CD8-positive, alpha-beta memory T cell (primary cell): ENCODE measurements around the gene ABR. TPM values are rescaled to one million over a fixed set of nuclear protein-coding genes. Genes with fewer than 3 reads are reported as not detected.
"Not testable (repeated sequence)": the region's sequence is repeated elsewhere in the genome, so short reads cannot be mapped to it uniquely, and the experiment has no call there.

Source experiments
- CTCF ChIA-PET: fragments of 350-600 bp; sonication (Branson Sonifier 250); formaldehyde crosslinking; loops from one replicate; lab custom pipeline; 2021; ENCODE audit warnings: antibody characterized with exemption; lab: Charles Lee
- POLR2A ChIA-PET: fragments of 350-600 bp; sonication (Branson Sonifier 250); formaldehyde crosslinking; loops from one replicate; lab custom pipeline; 2021; ENCODE audit warnings: antibody characterized with exemption; lab: Charles Lee
- DNase-seq, 5 donors: peaks; one replicate each; pipeline versions ENCODE4 v3.0.0 to v3.0.0-alpha.2; 2020 to 2022; ENCODE audit warnings: mixed read lengths in 1 of 5
- H3K27ac ChIP-seq: one replicate; pipeline ENCODE4 v1.7.0; 2013; ENCODE audit warnings: low read depth, mild to moderate bottlenecking, low read length, moderate library complexity
- H3K27me3 ChIP-seq: 2 replicates; pipeline ENCODE4 v1.7.0; 2013; ENCODE audit warnings: low read length, mild to moderate bottlenecking; ENCODE audit not compliant: insufficient read depth, poor library complexity, severe bottlenecking
- H3K36me3 ChIP-seq: 2 replicates; pipeline ENCODE4 v1.7.0; 2013; ENCODE audit warnings: mild to moderate bottlenecking, low read length, moderate library complexity; ENCODE audit not compliant: insufficient read depth
- H3K4me1 ChIP-seq: 2 replicates; pipeline ENCODE4 v1.7.0; 2013; ENCODE audit warnings: mild to moderate bottlenecking, low read length, moderate library complexity; ENCODE audit not compliant: insufficient read depth
- H3K4me3 ChIP-seq: 2 replicates; pipeline ENCODE4 v1.7.0; 2013; ENCODE audit warnings: mild to moderate bottlenecking, low read length
- H3K9me3 ChIP-seq: 2 replicates; pipeline ENCODE4 v1.7.0; 2013; ENCODE audit warnings: mild to moderate bottlenecking, low read length
- H3K27ac Mint-ChIP-seq, 8 donors: one replicate each; pipeline ENCODE4 v1.8.0; 2020 to 2021; ENCODE audit warnings: mixed read lengths in 8 of 8, mild to moderate bottlenecking in 6 of 8, inconsistent platforms in 3 of 8, moderate library complexity in 3 of 8
- H3K27me3 Mint-ChIP-seq, 2 donors: one replicate each; pipeline ENCODE4 v1.8.0; 2020 to 2021; ENCODE audit warnings: mixed read lengths in 2 of 2, mild to moderate bottlenecking in 1 of 2, moderate library complexity in 1 of 2
- H3K36me3 Mint-ChIP-seq, 3 donors: one replicate each; pipeline ENCODE4 v1.8.0; 2020 to 2021; ENCODE audit warnings: mixed read lengths in 3 of 3, inconsistent platforms in 1 of 3, mild to moderate bottlenecking in 1 of 3
- H3K4me1 Mint-ChIP-seq, 3 donors: one replicate each; pipeline ENCODE4 v1.8.0; 2020 to 2021; ENCODE audit warnings: mixed read lengths in 3 of 3, inconsistent platforms in 1 of 3, mild to moderate bottlenecking in 1 of 3
- H3K4me3 Mint-ChIP-seq, 7 donors: one replicate each; pipeline ENCODE4 v1.8.0; 2020 to 2021; ENCODE audit warnings: mixed read lengths in 7 of 7, mild to moderate bottlenecking in 6 of 7, moderate library complexity in 4 of 7, inconsistent platforms in 2 of 7
- H3K9me3 Mint-ChIP-seq, 5 donors: one replicate each; pipeline ENCODE4 v1.8.0; 2020 to 2022; ENCODE audit warnings: mixed read lengths in 5 of 5, mild to moderate bottlenecking in 3 of 5, moderate library complexity in 2 of 5, inconsistent platforms in 1 of 5
- polyA plus RNA-seq: library from polyadenylated mRNA; unstranded; fragments of 300-500 nt; fragmentation: Illumina TruSeq; gene quantifications from one replicate; pipeline ENCODE4 v1.2.3, GENCODE V29; 2021
- total RNA-seq, 2 experiments: library from RNA; stranded (reverse); gene quantifications; one replicate each; pipeline ENCODE4 v1.2.3, GENCODE V29; 2021

Gene ABR
- total and polyA plus RNA-seq, 3 experiments from 2014 or later = 26.9 to 60.8 (median 60.4) TPM

GRCh38 chr17:1077581-1077985 is 102.2 kb downstream of the ABR start:
- no peak overlapping the region for H3K4me3 ChIP-seq
- no peak for DNase-seq
- H3K36me3 ChIP-seq = peaks cover 6% of the 10 kb centered on the region
- Mint-ChIP-seq H3K36me3 (peaks cover 0 to 72% (median 3%) of the 10 kb centered on the region in 3 donors), H3K4me3 (no peak overlapping the region), H3K4me1 (peaks cover 0 to 6% (median 0%) of the 10 kb centered on the region in 3 donors), H3K27ac (peak overlapping the region in 1 of 8 donors; percentile 64), H3K27me3 (no peaks in the 10 kb centered on the region), H3K9me3 (no peaks in the 10 kb centered on the region)
- ChIA-PET CTCF (no interaction called here), POLR2A (no interaction called here)
- H3K27ac ChIP-seq = no peak overlapping the region
- no peaks in the 10 kb centered on the region for H3K9me3 ChIP-seq
- H3K27me3 ChIP-seq = no peaks in the 10 kb centered on the region
- H3K4me1 ChIP-seq = no peaks in the 10 kb centered on the region

DNA sequence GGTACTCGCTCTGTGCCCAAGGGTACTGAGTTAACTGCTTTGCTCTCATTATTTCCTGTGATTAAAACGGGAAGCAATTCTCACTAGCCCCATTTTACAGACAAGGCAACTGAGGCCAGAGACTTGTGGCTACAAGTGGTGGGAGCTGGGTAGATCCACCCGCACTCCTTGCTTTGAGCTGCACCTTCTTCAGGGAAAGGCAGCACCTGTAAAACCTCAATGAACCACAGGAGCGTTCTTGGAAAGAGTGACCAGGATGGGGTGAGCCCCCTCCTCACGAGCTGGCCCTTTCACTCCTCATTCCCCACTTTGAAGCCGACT is 102.8 kb downstream of the ABR start:
- Histone ChIP-seq H3K4me3 (no peak overlapping the region), H3K36me3 (peaks cover 2% of the 10 kb centered on the region), H3K4me1 (no peaks in the 10 kb centered on the region), H3K9me3 (no peaks in the 10 kb centered on the region), H3K27me3 (no peaks in the 10 kb centered on the region), H3K27ac (no peak overlapping the region)
- Mint-ChIP-seq H3K9me3 (no peaks in the 10 kb centered on the region), H3K4me1 (peaks cover 0 to 6% (median 0%) of the 10 kb centered on the region in 3 donors), H3K27ac (peak overlapping the region in 1 of 8 donors; percentile 39), H3K27me3 (no peaks in the 10 kb centered on the region), H3K4me3 (no peak overlapping the region), H3K36me3 (peaks cover 0 to 70% (median 3%) of the 10 kb centered on the region in 3 donors)
- no peak for DNase-seq
- CTCF ChIA-PET = no interaction called here
- POLR2A ChIA-PET = no interaction called here

- no peak for DNase-seq
- Mint-ChIP-seq H3K4me1 (peaks cover 0 to 6% (median 0%) of the 10 kb centered on the region in 3 donors), H3K36me3 (peaks cover 0 to 69% (median 3%) of the 10 kb centered on the region in 3 donors), H3K27me3 (no peaks in the 10 kb centered on the region), H3K27ac (peak overlapping the region in 3 of 8 donors; percentile 31 to 91 (median 52)), H3K9me3 (no peaks in the 10 kb centered on the region), H3K4me3 (no peak overlapping the region)
- ChIA-PET POLR2A (no interaction called here), CTCF (no interaction called here)
- Histone ChIP-seq H3K4me3 (no peak overlapping the region), H3K36me3 (no peaks in the 10 kb centered on the region), H3K4me1 (no peaks in the 10 kb centered on the region), H3K27ac (no peak overlapping the region), H3K27me3 (no peaks in the 10 kb centered on the region), H3K9me3 (no peaks in the 10 kb centered on the region)
These were observed 103.3 kb downstream of the ABR start for GRCh38 chr17:1076299-1076981.

DNA sequence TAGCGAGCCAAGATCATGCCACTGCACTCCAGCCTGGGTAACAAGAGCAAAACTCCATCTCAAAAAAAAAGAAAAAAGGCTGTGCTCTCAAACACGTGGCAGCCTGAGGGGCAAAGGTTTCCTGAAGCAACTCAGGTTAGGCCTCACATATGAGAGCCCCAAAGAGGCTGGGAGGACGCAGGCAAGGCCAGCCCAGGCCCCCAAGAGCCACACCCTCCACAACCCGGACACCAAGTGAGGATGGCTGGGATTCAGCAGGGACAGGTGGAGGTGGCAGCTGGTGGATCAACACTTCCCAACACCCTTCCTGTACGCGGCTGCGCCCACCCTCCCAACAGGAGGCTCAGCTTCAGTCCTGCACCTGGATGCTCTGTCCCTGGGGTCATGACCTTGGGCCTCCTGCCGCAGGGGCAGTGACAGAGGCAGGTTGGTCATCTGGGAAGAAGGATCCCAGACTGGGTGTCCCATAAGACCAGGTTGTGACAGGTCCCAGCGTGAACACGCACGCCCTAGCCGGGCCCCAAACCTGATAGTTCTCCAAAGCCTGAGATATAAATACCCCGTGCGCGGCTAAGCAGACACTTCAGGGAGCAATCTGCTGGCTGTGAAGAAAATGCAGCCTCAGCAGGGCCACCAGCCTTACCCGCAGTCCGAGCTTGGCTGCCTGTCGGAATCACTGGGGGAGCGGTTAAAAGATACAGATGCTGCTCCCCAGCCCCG is 104.7 kb downstream of the ABR start:
- Histone ChIP-seq H3K4me3 (no peak overlapping the region), H3K4me1 (no peaks in the 10 kb centered on the region), H3K9me3 (no peaks in the 10 kb centered on the region), H3K27ac (no peak overlapping the region), H3K36me3 (no peaks in the 10 kb centered on the region), H3K27me3 (no peaks in the 10 kb centered on the region)
- POLR2A ChIA-PET = no interaction called here
- no peak for DNase-seq
- H3K9me3 Mint-ChIP-seq = no peaks in the 10 kb centered on the region
- H3K27ac Mint-ChIP-seq = no peak overlapping the region
- CTCF ChIA-PET = no interaction called here
- peaks cover 0 to 70% (median 3%) of the 10 kb centered on the region in 3 donors for H3K36me3 Mint-ChIP-seq
- no peaks in the 10 kb centered on the region for H3K27me3 Mint-ChIP-seq
- H3K4me1 Mint-ChIP-seq = peaks cover 0 to 2% (median 0%) of the 10 kb centered on the region in 3 donors
- H3K4me3 Mint-ChIP-seq = no peak overlapping the region

DNA sequence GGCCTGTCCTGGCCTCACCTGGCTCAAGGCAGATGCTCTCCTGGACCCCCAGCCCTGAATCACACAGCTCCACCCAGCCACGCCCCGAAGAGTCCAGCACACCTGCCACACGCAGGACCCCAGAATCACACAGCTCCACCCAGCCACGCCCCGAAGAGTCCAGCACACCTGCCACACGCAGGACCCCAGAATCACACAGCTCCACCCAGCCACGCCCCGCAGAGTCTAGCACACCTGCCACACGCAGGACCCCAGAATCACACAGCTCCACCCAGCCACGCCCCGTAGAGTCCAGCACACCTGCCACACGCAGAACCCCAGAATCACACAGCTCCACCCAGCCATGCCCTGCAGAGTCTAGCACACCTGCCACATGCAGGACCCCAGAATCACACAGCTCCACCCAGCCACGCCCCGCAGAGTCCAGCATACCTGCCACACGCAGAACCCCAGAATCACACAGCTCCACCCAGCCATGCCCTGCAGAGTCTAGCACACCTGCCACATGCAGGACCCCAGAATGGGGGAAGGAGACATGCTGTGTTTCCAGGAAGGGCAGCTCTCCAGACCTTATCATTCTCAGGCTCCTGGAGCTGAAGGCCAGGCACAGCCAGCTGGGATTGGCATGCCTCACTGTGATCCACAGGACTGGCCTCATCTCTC is 105.7 kb downstream of the ABR start:
- H3K4me3 Mint-ChIP-seq, H3K36me3 ChIP-seq, H3K9me3 Mint-ChIP-seq, H3K9me3 ChIP-seq, H3K4me3 ChIP-seq, H3K27me3 Mint-ChIP-seq, POLR2A ChIA-PET, H3K27me3 ChIP-seq, DNase-seq, H3K4me1 ChIP-seq, H3K4me1 Mint-ChIP-seq, H3K27ac ChIP-seq: not testable (repeated sequence)
- CTCF ChIA-PET = interaction anchor here (1.2 kb wide), 1 partner anchor 16 kb away, joined by 5 read pairs; no protein-coding TSS in a partner anchor
- Mint-ChIP-seq H3K36me3 (peaks cover 0 to 66% (median under 1%) of the 10 kb centered on the region in 3 donors), H3K27ac (peak overlapping the region in 1 of 8 donors; percentile 73)

DNA sequence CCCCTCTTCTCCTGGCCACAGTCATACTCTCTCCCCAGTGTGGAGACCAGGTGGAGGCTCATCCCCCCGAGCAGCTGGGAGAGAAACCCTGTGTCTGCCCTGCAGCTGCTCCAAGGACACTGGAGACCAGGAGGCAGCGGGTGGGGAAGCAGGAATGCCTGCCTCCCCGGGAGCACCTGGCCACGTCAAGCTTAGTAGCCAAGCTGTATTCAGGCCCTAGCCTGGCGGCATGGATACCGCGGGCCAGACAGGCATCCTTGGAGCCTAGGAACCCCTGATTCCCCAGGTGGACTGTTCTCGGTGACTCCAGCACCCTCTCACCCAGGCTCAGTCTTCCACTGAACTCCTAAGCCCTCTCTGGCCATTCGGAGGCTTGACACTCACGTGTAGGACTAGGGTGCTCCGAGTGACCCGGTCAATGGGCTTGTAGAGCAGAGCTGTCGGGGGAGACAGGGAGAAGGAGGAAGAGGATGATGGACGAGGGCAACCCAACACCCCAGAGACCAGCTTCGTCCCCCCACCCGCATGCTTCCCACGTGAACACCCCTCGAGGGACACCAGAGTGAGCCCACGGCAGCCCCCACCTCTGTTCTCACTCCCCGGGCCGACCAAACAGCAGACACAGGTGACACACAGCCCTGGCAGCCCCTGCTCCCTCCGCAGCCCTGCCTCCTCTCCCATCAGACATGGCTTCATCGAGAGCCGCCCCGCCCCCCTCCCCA is 106.4 kb downstream of the ABR start:
- Mint-ChIP-seq H3K27me3 (no peaks in the 10 kb centered on the region), H3K27ac (no peak overlapping the region), H3K4me1 (no peaks in the 10 kb centered on the region), H3K4me3 (no peak overlapping the region), H3K36me3 (peaks cover 0 to 67% (median 6%) of the 10 kb centered on the region in 3 donors), H3K9me3 (no peaks in the 10 kb centered on the region)
- Histone ChIP-seq H3K27me3 (no peaks in the 10 kb centered on the region), H3K36me3 (peaks cover 5% of the 10 kb centered on the region), H3K4me1 (no peaks in the 10 kb centered on the region), H3K9me3 (no peaks in the 10 kb centered on the region), H3K27ac (no peak overlapping the region), H3K4me3 (no peak overlapping the region)
- ChIA-PET POLR2A (no interaction called here), CTCF (interaction anchor here (1.2 kb wide), 1 partner anchor 15 kb away, joined by 5 read pairs; no protein-coding TSS in a partner anchor)
- no peak for DNase-seq

- no peak for DNase-seq
- Mint-ChIP-seq H3K27ac (peak overlapping the region in 1 of 8 donors; percentile 88), H3K36me3 (peaks cover 0 to 68% (median 11%) of the 10 kb centered on the region in 3 donors), H3K27me3 (no peaks in the 10 kb centered on the region), H3K4me1 (no peaks in the 10 kb centered on the region), H3K9me3 (peaks cover 0 to 2% (median 0%) of the 10 kb centered on the region in 5 donors), H3K4me3 (no peak overlapping the region)
- no peaks in the 10 kb centered on the region for H3K27me3 ChIP-seq
- H3K27ac ChIP-seq = no peak overlapping the region
- H3K36me3 ChIP-seq = peaks cover 7% of the 10 kb centered on the region
- POLR2A ChIA-PET = no interaction called here
- CTCF ChIA-PET = no interaction called here
- H3K4me1 ChIP-seq = no peaks in the 10 kb centered on the region
- no peak overlapping the region for H3K4me3 ChIP-seq
- no peaks in the 10 kb centered on the region for H3K9me3 ChIP-seq
These were observed 107.2 kb downstream of the ABR start for GRCh38 chr17:1072551-1072961.
